Glomerular endothelial cell (primary cell): ENCODE results near the gene CD200R1L. TPM values are rescaled to one million over a fixed set of nuclear protein-coding genes. Genes with fewer than 3 reads are reported as not detected.
"Not testable (repeated sequence)": the region's sequence is repeated elsewhere in the genome, so short reads cannot be mapped to it uniquely, and the experiment has no call there.

ENCODE experiments used
- DNase-seq: peaks from one replicate; pipeline ENCODE4 v3.0.0-alpha.2; 2011; ENCODE audit warnings: low read depth, low spot score; ENCODE audit errors: extremely low read depth
- total RNA-seq: library from RNA; depleted of rRNA; stranded (reverse); fragments of >200 nt; gene quantifications from 2 replicates; pipeline ENCODE4 v1.2.3, GENCODE V29; 2015

The CD200R1L gene
- total RNA-seq: not detected in 2 replicates

- DNase-seq: no peak
Observed at GRCh38 chr3:112846764-112847163, at the start of gene CD200R1L. CD200R1L (minus strand) TSS chr3:112846864; CDS start chr3:112829367, 17,497 bp downstream.

- DNase-seq: no peak
Observed at GRCh38 chr3:112894258-112894657, 47.6 kb upstream of the CD200R1L start.

- no peak for DNase-seq
Observed at GRCh38 chr3:112889357-112889756, 42.7 kb upstream of the CD200R1L start.

GRCh38 chr3:112888381-112889085 lies 41.9 kb upstream of the CD200R1L start:
- no peak for DNase-seq

GRCh38 chr3:112884678-112885290 lies 38.1 kb upstream of the CD200R1L start:
- no peak for DNase-seq

GRCh38 chr3:112881891-112882290 lies 35.2 kb upstream of the CD200R1L start:
- no peak for DNase-seq

- DNase-seq: no peak
Observed at GRCh38 chr3:112875561-112875960, 28.9 kb upstream of the CD200R1L start.

GRCh38 chr3:112874725-112875124 lies 28.1 kb upstream of the CD200R1L start:
- DNase-seq: no peak

- no peak for DNase-seq
Observed at GRCh38 chr3:112873632-112874031, 27.0 kb upstream of the CD200R1L start.

GRCh38 chr3:112871735-112872134 lies 25.1 kb upstream of the CD200R1L start:
- DNase-seq: no peak

GRCh38 chr3:112865757-112866156 lies 19.1 kb upstream of the CD200R1L start:
- no peak for DNase-seq

GRCh38 chr3:112860898-112861297 lies 14.2 kb upstream of the CD200R1L start:
- no peak for DNase-seq

- DNase-seq: no peak
Observed at GRCh38 chr3:112858410-112859069, 11.9 kb upstream of the CD200R1L start.

- DNase-seq: no peak
Observed at GRCh38 chr3:112857526-112857925, 10.9 kb upstream of the CD200R1L start.

- DNase-seq: no peak
Observed at GRCh38 chr3:112856537-112856936, 9.9 kb upstream of the CD200R1L start.

- no peak for DNase-seq
Observed at GRCh38 chr3:112855883-112856282, 9.2 kb upstream of the CD200R1L start.

- DNase-seq: not testable (repeated sequence)
Observed at GRCh38 chr3:112855074-112855473, 8.4 kb upstream of the CD200R1L start.

GRCh38 chr3:112848196-112848595 lies 1.5 kb upstream of the CD200R1L start:
- DNase-seq: no peak

GRCh38 chr3:112847692-112848091 lies 1.0 kb upstream of the CD200R1L start:
- no peak for DNase-seq

- DNase-seq: no peak
Observed at GRCh38 chr3:112845772-112846171, 892 bp downstream of the CD200R1L start.

- no peak for DNase-seq
Observed at GRCh38 chr3:112829046-112829445, 17.6 kb downstream of the CD200R1L start.
